Transverse colon (tissue), 4 donors: ENCODE measurements around the gene KATNIP. TPM values are rescaled to one million over a fixed set of nuclear protein-coding genes. Genes with fewer than 3 reads are reported as not detected.

ENCODE experiments used
- DNase-seq: peaks from one replicate; pipeline ENCODE4 v3.0.0-alpha.2; 2019
- H3K27ac ChIP-seq, 4 donors: fragments of 200-600 bp; sonication (generic); 2 replicates each; pipeline ENCODE4 v1.5.1; 2016 to 2018; ENCODE audit warnings: inconsistent platforms in 4 of 4
- H3K27me3 ChIP-seq: fragments of 200-600 bp; sonication (generic); 2 replicates; pipeline ENCODE4 v1.5.1; 2017; ENCODE audit warnings: inconsistent platforms
- H3K36me3 ChIP-seq, 4 donors: fragments of 200-600 bp; sonication (generic); 2 replicates each; pipeline ENCODE4 v1.5.1; 2017 to 2019; ENCODE audit warnings: inconsistent platforms in 4 of 4
- H3K4me1 ChIP-seq, 4 donors: fragments of 200-600 bp; sonication (generic); 2 replicates each; pipeline ENCODE4 v1.5.1; 2017 to 2020; ENCODE audit warnings: inconsistent platforms in 4 of 4
- H3K4me3 ChIP-seq, 4 donors: fragments of 200-600 bp; sonication (generic); 1 replicate in 1 of 4; 2 replicates in 3 of 4; pipeline versions ENCODE4 v1.5.1 to v1.6.1; 2017 to 2019; ENCODE audit warnings: inconsistent platforms in 4 of 4
- H3K9me3 ChIP-seq, 2 donors: fragments of 200-600 bp; sonication (generic); 2 replicates each; pipeline ENCODE4 v1.5.1; 2017 to 2019; ENCODE audit warnings: inconsistent platforms in 2 of 2
- EP300 ChIP-seq: sonication (generic); formaldehyde crosslinking; IDR thresholded peaks from one replicate; pipeline ENCODE4 v1.6.1; 2017; ENCODE audit warnings: antibody characterized with exemption, low read depth
- POLR2A ChIP-seq: fragments of 450-650 bp; IDR thresholded peaks from one replicate; pipeline ENCODE4 v1.6.1; 2016; ENCODE audit warnings: antibody characterized with exemption, mild to moderate bottlenecking, moderate library complexity
- POLR2AphosphoS5 ChIP-seq, 3 donors: sonication (generic); formaldehyde crosslinking; IDR thresholded peaks; one replicate each; pipeline ENCODE4 v1.6.1; 2016; ENCODE audit warnings: antibody characterized with exemption in 3 of 3
- whole genome bisulfite sequencing, 2 donors: methylation state at CpG; one replicate each; pipeline ENCODE4 v1.1.5; 2018; ENCODE audit warnings: low coverage in 1 of 2; 5-methylcytosine and 5-hydroxymethylcytosine counted together
- in situ Hi-C, 4 donors: fragments of 200-750 bp; cut with MboI; loops; one replicate each; pipeline versions ENCODE4 v1.15.0 to v1.15.1; 2017; ENCODE audit warnings: low sequenced_read_pairs in 3 of 4, low pct_ligation_motif_present in 1 of 4, low pct_unique_long_range_greater_than_20kb in 1 of 4
- intact Hi-C: fragments of 100-400 bp; cut with DNase I; formaldehyde crosslinking; loops from one replicate; pipeline ENCODE4 v1.15.1; 2023; ENCODE audit warnings: low total_unique reads
- total RNA-seq, 4 donors: library from RNA; depleted of rRNA; stranded (reverse); fragments of >200 nt; gene quantifications; one replicate each; pipeline ENCODE4 v1.1.0, GENCODE V29; 2016
- TF ChIP-seq, protein P1 (sequence below), 5 experiments: fragments of 200-600 bp in 3 of 5; fragments of 450-650 bp in 2 of 5; sonication (generic) in 3 of 5; IDR thresholded peaks; 1 replicate in 2 of 5; 2 replicates in 3 of 5; pipeline ENCODE4 v1.5.1; 2016 to 2017; ENCODE audit warnings: antibody characterized with exemption in 5 of 5, inconsistent platforms in 3 of 5, mild to moderate bottlenecking in 2 of 5, moderate library complexity in 1 of 5

KATNIP gene
- total RNA-seq, 4 donors from 2014 or later: 29.9 to 276 (median 47.0) TPM

DNA sequence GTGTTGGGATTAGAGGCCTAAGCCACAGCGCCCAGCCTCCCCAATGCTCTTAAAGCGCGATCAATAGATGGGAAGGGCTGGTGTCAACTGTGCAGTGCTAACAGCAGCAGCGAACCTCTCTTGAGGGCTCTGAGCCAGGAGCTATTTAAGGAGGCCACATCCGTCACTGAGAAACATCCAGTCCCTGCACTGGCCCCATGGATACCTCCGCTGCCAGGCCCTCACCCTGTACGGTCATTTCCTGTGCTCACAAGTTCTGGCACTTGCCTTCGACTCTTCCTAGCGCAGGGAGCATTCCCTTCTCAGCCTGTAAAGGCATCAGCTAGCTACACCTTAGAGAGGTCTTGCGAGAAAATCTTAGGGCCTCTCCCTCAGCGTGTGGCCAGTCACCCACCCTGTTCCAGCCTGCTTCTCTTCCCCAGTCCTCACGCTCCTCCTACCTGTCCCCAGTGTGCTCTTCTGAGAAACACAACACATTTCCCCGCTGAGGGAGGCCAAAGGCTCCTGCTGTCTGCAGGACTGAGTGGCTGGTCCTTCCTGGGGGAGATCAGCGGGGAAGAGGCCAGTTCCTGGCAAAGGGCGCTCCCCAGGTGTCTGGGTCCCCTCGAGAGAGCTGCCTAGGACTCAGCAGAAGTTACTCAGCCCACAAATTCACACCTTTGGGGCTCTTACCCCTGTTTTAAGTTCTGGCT, 28.8 kb upstream of the KATNIP start:
- in situ Hi-C loops: no loop called here
- Histone ChIP-seq H3K27me3 (no peaks in the 10 kb centered on the region), H3K27ac (peak overlapping the region; percentile 15 to 62 (median 39)), H3K9me3 (no peaks in the 10 kb centered on the region), H3K4me3 (no peak overlapping the region), H3K36me3 (peaks cover 0 to 28% (median 11%) of the 10 kb centered on the region in 4 donors), H3K4me1 (peaks cover 0 to 5% (median 0%) of the 10 kb centered on the region in 4 donors)
- 84% methylated on average over 16 of the region's 16 CpGs; no CpG with 5 or more reads in 1 of the 2 donors for WGBS, 2 donors
- intact Hi-C loops: no loop called here
- TF ChIP-seq, protein P1, sequence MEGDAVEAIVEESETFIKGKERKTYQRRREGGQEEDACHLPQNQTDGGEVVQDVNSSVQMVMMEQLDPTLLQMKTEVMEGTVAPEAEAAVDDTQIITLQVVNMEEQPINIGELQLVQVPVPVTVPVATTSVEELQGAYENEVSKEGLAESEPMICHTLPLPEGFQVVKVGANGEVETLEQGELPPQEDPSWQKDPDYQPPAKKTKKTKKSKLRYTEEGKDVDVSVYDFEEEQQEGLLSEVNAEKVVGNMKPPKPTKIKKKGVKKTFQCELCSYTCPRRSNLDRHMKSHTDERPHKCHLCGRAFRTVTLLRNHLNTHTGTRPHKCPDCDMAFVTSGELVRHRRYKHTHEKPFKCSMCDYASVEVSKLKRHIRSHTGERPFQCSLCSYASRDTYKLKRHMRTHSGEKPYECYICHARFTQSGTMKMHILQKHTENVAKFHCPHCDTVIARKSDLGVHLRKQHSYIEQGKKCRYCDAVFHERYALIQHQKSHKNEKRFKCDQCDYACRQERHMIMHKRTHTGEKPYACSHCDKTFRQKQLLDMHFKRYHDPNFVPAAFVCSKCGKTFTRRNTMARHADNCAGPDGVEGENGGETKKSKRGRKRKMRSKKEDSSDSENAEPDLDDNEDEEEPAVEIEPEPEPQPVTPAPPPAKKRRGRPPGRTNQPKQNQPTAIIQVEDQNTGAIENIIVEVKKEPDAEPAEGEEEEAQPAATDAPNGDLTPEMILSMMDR (IDR thresholded peaks at IDR 0.05): no peak
- TF ChIP-seq POLR2AphosphoS5 (IDR thresholded peaks at IDR 0.05) (no peak), POLR2A (no peak), EP300 (no peak)
- DNase-seq: no peak

GRCh38 chr16:27522173-27522707, 27.7 kb upstream of the KATNIP start:
- Histone ChIP-seq H3K4me3 (no peak overlapping the region), H3K36me3 (peaks cover 0 to 32% (median 15%) of the 10 kb centered on the region in 4 donors), H3K9me3 (no peaks in the 10 kb centered on the region), H3K27ac (no peak overlapping the region), H3K4me1 (peaks cover 0 to 5% (median 0%) of the 10 kb centered on the region in 4 donors), H3K27me3 (no peaks in the 10 kb centered on the region)
- intact Hi-C loops: no loop called here
- WGBS, 2 donors: 77 to 84% methylated on average over 5 to 6 of the region's 6 CpGs
- no peak for DNase-seq
- in situ Hi-C loops: no loop called here
- no peak for TF ChIP-seq POLR2AphosphoS5 (IDR thresholded peaks at IDR 0.05)
- TF ChIP-seq, protein P1 (IDR thresholded peaks at IDR 0.05): no peak
- TF ChIP-seq POLR2A: no peak
- no peak for TF ChIP-seq EP300

GRCh38 chr16:27526180-27526579, 23.8 kb upstream of the KATNIP start:
- no peak overlapping the region for H3K4me3 ChIP-seq
- DNase-seq: no peak
- H3K4me1 ChIP-seq: peaks cover 0 to 4% (median 0%) of the 10 kb centered on the region in 4 donors
- intact Hi-C loops: no loop called here
- peaks cover 0 to 59% (median 29%) of the 10 kb centered on the region in 4 donors for H3K36me3 ChIP-seq
- WGBS, 2 donors: 85 to 91% methylated on average over 2 to 6 of the region's 6 CpGs
- TF ChIP-seq EP300 (no peak), POLR2A (no peak), POLR2AphosphoS5 (IDR thresholded peaks at IDR 0.05) (no peak)
- TF ChIP-seq, protein P1 (IDR thresholded peaks at IDR 0.05): no peak
- in situ Hi-C loops: no loop called here
- H3K9me3 ChIP-seq: no peaks in the 10 kb centered on the region
- no peak overlapping the region for H3K27ac ChIP-seq
- no peaks in the 10 kb centered on the region for H3K27me3 ChIP-seq

- Histone ChIP-seq H3K27ac (no peak overlapping the region), H3K36me3 (peaks cover 0 to 72% (median 32%) of the 10 kb centered on the region in 4 donors), H3K27me3 (no peaks in the 10 kb centered on the region), H3K4me3 (no peak overlapping the region), H3K4me1 (no peaks in the 10 kb centered on the region), H3K9me3 (no peaks in the 10 kb centered on the region)
- WGBS, 2 donors: 98 to 100% methylated on average over 1 to 4 of the region's 4 CpGs
- intact Hi-C loops: no loop called here
- in situ Hi-C loops: no loop called here
- no peak for TF ChIP-seq POLR2A
- TF ChIP-seq, protein P1 (IDR thresholded peaks at IDR 0.05): no peak
- no peak for TF ChIP-seq POLR2AphosphoS5 (IDR thresholded peaks at IDR 0.05)
- TF ChIP-seq EP300: no peak
- no peak for DNase-seq
Measured at GRCh38 chr16:27528294-27528693, 21.6 kb upstream of the KATNIP start.
